K562 (cell line): ENCODE results near the gene MLKL. TPM values are rescaled to one million over a fixed set of nuclear protein-coding genes. Genes with fewer than 3 reads are reported as not detected.

ENCODE experiments used
- ATAC-seq: fragments of 200-7000 bp; cut with Tn5 transposase; 3 replicates; pipeline ENCODE4 v1.9.1; 2020; ENCODE audit warnings: moderate library complexity
- BruUV-seq: library from RNA; stranded (reverse); fragments of 400-500 nt; replicated peaks from 2 replicates; lab custom pipeline; 2021; lab: Mats Ljungman, UMichigan
- CTCF ChIA-PET: fragments of 300-600 bp; formaldehyde crosslinking; extraction: SDS; loops from one replicate; lab custom pipeline; 2021; ENCODE audit warnings: low intra/inter-chr PET ratio; lab: Yijun Ruan, JAX
- POLR2A ChIA-PET: fragments of 300-600, 350-650 bp; sonication (Branson Sonifier 250); formaldehyde crosslinking; extraction: SDS; loops from one replicate; lab custom pipeline; 2021; ENCODE audit warnings: antibody characterized with exemption, inconsistent platforms; lab: Yijun Ruan, JAX
- DNase-seq, 4 experiments: peaks; one replicate each; pipeline versions ENCODE4 v3.0.0 to v3.0.0-alpha.2; 2011 to 2018; ENCODE audit warnings: low spot score in 3 of 4, mixed read lengths in 3 of 4; ENCODE audit errors: extremely low read depth in 1 of 4
- FAIRE-seq: peaks from 2 replicates; lab custom pipeline; 2011; peaks lifted over from hg19 to GRCh38; lab: Jason Lieb, UNC
- H2AFZ ChIP-seq: 2 replicates; pipeline ENCODE4 v1.6.0; 2011; ENCODE audit warnings: low read depth, low read length, control low read depth, inconsistent platforms
- H3K27ac ChIP-seq: fragments of 200-600 bp; 3 replicates; pipeline ENCODE4 v1.8.0; 2011; ENCODE audit warnings: low read depth, mild to moderate bottlenecking, control low read depth, inconsistent platforms, low read length, moderate library complexity, mixed read lengths; ENCODE audit errors: extremely low read depth
- H3K27me3 ChIP-seq, 2 experiments: fragments of 300-600 bp in 1 of 2; 2 replicates in 1 of 2; 3 replicates in 1 of 2; pipeline versions ENCODE4 v1.6.0 to v1.8.0; 2011; ENCODE audit warnings: inconsistent platforms in 2 of 2, low read length in 2 of 2, mild to moderate bottlenecking in 1 of 2, mixed read lengths in 1 of 2, moderate library complexity in 1 of 2; ENCODE audit not compliant: control insufficient read depth in 2 of 2, insufficient read depth in 2 of 2
- H3K36me3 ChIP-seq: fragments of 300-600 bp; 3 replicates; pipeline ENCODE4 v1.8.0; 2011; ENCODE audit warnings: mild to moderate bottlenecking, low read length, inconsistent platforms; ENCODE audit not compliant: control insufficient read depth, insufficient read depth
- H3K4me1 ChIP-seq, 2 experiments: fragments of 200-600 bp in 1 of 2; replicated peaks in 1 of 2; 2 replicates in 1 of 2; 3 replicates in 1 of 2; pipeline versions ENCODE4 v1.5.1 to v1.8.0; 2011; ENCODE audit warnings: inconsistent platforms in 2 of 2, low read length in 2 of 2, mild to moderate bottlenecking in 1 of 2, mixed read lengths in 1 of 2, moderate library complexity in 1 of 2; ENCODE audit not compliant: control insufficient read depth in 2 of 2, insufficient read depth in 2 of 2
- H3K4me2 ChIP-seq: 2 replicates; pipeline ENCODE4 v1.6.1; 2011; ENCODE audit warnings: low read length, control low read depth, inconsistent platforms, mixed read lengths; ENCODE audit not compliant: insufficient read depth
- H3K4me3 ChIP-seq: fragments of 200-600 bp; sonication (generic), shearing (Covaris generic); 2 replicates; pipeline ENCODE4 v1.5.1; 2016; ENCODE audit warnings: control low read depth, inconsistent platforms
- H3K79me2 ChIP-seq: fragments of 200-600 bp; 3 replicates; pipeline ENCODE4 v1.8.0; 2011; ENCODE audit warnings: low read length, inconsistent platforms; ENCODE audit not compliant: control insufficient read depth, insufficient read depth
- H3K9ac ChIP-seq, 2 experiments: 2 replicates each; pipeline versions ENCODE4 v1.6.0 to v1.6.1; 2011; ENCODE audit warnings: low read depth in 2 of 2, low read length in 2 of 2, control low read depth in 1 of 2, inconsistent platforms in 1 of 2, mild to moderate bottlenecking in 1 of 2, mixed read lengths in 1 of 2; ENCODE audit not compliant: insufficient read depth in 1 of 2
- H3K9me1 ChIP-seq: one replicate; pipeline ENCODE4 v1.6.0; 2011; ENCODE audit warnings: inconsistent platforms, mild to moderate bottlenecking, low read length, moderate library complexity; ENCODE audit not compliant: control insufficient read depth, insufficient read depth
- H3K9me3 ChIP-seq: replicated peaks from 2 replicates; pipeline ENCODE4 v1.5.1; 2011; ENCODE audit warnings: low read depth, low read length, inconsistent platforms; ENCODE audit not compliant: control insufficient read depth, insufficient read depth
- H4K20me1 ChIP-seq: replicated peaks from 2 replicates; pipeline ENCODE4 v1.6.1; 2011; ENCODE audit warnings: low read length, inconsistent platforms, mixed read lengths; ENCODE audit not compliant: control insufficient read depth, insufficient read depth
- BRD4 ChIP-seq: fragments of 200-600 bp; sonication (generic); IDR thresholded peaks from 2 replicates; pipeline ENCODE4 v1.6.1; 2017; ENCODE audit warnings: inconsistent platforms
- CBX3 ChIP-seq, 2 experiments: IDR thresholded peaks; 1 replicate in 1 of 2; 2 replicates in 1 of 2; pipeline ENCODE4 v1.6.1; 2012; ENCODE audit warnings: inconsistent platforms in 2 of 2, low read length in 2 of 2, borderline replicate concordance in 1 of 2, control low read depth in 1 of 2
- CREM ChIP-seq: IDR thresholded peaks from 2 replicates; pipeline ENCODE4 v1.6.1; 2014; ENCODE audit warnings: antibody characterized with exemption, low read depth
- DNMT1 ChIP-seq: fragments of 450-650 bp; IDR thresholded peaks from 2 replicates; pipeline ENCODE4 v1.6.1; 2016; ENCODE audit warnings: antibody characterized with exemption, mild to moderate bottlenecking
- EHMT2 ChIP-seq: fragments of 450-650 bp; IDR thresholded peaks from 2 replicates; pipeline ENCODE4 v1.6.1; 2018; ENCODE audit warnings: antibody characterized with exemption
- GABPA ChIP-seq: fragments of 200-800 bp; sonication (Bioruptor generic); conservative IDR thresholded peaks from 2 replicates; pipeline ENCODE4 v1.6.1; 2016; ENCODE audit warnings: low read depth, missing genetic modification characterization, missing compliant biosample characterization
- ID3 ChIP-seq, 2 experiments: fragments of 250-450 bp in 1 of 2; fragments of 450-650 bp in 1 of 2; sonication (Bioruptor Pico) in 1 of 2; IDR thresholded peaks; 2 replicates each; pipeline versions ENCODE4 v1.6.1 to v1.8.0; 2016 to 2021; ENCODE audit warnings: mild to moderate bottlenecking in 2 of 2, moderate library complexity in 2 of 2, missing compliant biosample characterization in 1 of 2, missing genetic modification characterization in 1 of 2
- NFE2L1 ChIP-seq: fragments of 450-650 bp; IDR thresholded peaks from 2 replicates; pipeline ENCODE4 v1.6.1; 2016; ENCODE audit warnings: missing genetic modification characterization, low read depth, mild to moderate bottlenecking, missing compliant biosample characterization, moderate library complexity, borderline replicate concordance
- PCBP2 ChIP-seq: fragments of 200-400 bp; formaldehyde crosslinking; IDR thresholded peaks from 2 replicates; pipeline ENCODE4 v1.6.1; 2018; ENCODE audit warnings: low read length, low read depth, mild to moderate bottlenecking, moderate library complexity; ENCODE audit not compliant: poor library complexity, severe bottlenecking
- PHF21A ChIP-seq: fragments of 450-650 bp; IDR thresholded peaks from 2 replicates; pipeline ENCODE4 v1.6.1; 2017; ENCODE audit warnings: low read depth, borderline replicate concordance
- POLR2A ChIP-seq: fragments of 450-650 bp; conservative IDR thresholded peaks from 2 replicates; pipeline ENCODE4 v1.6.1; 2016
- TCF7 ChIP-seq: sonication (generic); IDR thresholded peaks from 2 replicates; pipeline ENCODE4 v1.6.1; 2016; ENCODE audit warnings: antibody characterized with exemption, borderline replicate concordance
- WHSC1 ChIP-seq: IDR thresholded peaks from one replicate; pipeline ENCODE4 v1.6.1; 2012; ENCODE audit warnings: low read length, control low read depth, inconsistent platforms
- WGBS: fragments of 100-300 bp; shearing (Covaris generic); methylation state at CpG from one replicate; pipeline ENCODE4 v1.1.6; 2016; ENCODE audit warnings: low coverage, mixed read lengths; ENCODE audit not compliant: insufficient coverage; ENCODE audit errors: missing lambda C conversion rate; 5-methylcytosine and 5-hydroxymethylcytosine counted together
- in situ Hi-C: fragments of 300-500 bp; cut with MboI; formaldehyde crosslinking; loops from 4 replicates; pipeline ENCODE4 v1.15.0; 2018; ENCODE audit warnings: inconsistent platforms, mixed read lengths
- intact Hi-C: fragments of 100-400 bp; cut with micrococcal nuclease; formaldehyde crosslinking; loops from 2 replicates; pipeline ENCODE4 v1.14.2; 2022
- polyA plus RNA-seq, 8 experiments: library from polyadenylated mRNA; depleted of rRNA in 4 of 8; stranded (reverse) in 5 of 8; unstranded in 3 of 8; fragments of >200 nt; fragmentation: Nextera tagmentation in 2 of 8; fragmentation: Illumina TruSeq in 1 of 8; extraction: Ambion mirVana in 2 of 8; extraction: Trizol in 1 of 8; gene quantifications; 2 replicates each; pipeline versions ENCODE4 v1.2.1 to v1.2.3, GENCODE V29; 2011 to 2014; ENCODE audit warnings: inconsistent platforms in 1 of 8, missing spikeins in 1 of 8
- total RNA-seq, 7 experiments: library from RNA; depleted of rRNA in 6 of 7; stranded (reverse); fragments of >200 nt in 6 of 7; fragmentation: Illumina TruSeq in 2 of 7; extraction: Trizol in 2 of 7; gene quantifications; 2 replicates each; pipeline versions ENCODE4 v1.2.1 to v1.2.3, GENCODE V29; 2011 to 2021; ENCODE audit warnings: low replicate concordance in 1 of 7
- TF ChIP-seq, protein P1 (sequence below): fragments of 450-650 bp; formaldehyde crosslinking; conservative IDR thresholded peaks from 2 replicates; pipeline ENCODE4 v1.4.0; 2022; ENCODE audit warnings: mild to moderate bottlenecking, missing genetic modification characterization

MLKL gene
- total and polyA plus RNA-seq, 9 of the 15 experiments (the other 6 are each of a cell fraction or from before 2014, with no cell fraction given) = 1.6 to 6.1 (median 4.8) TPM

- no peak overlapping the region for H3K9ac ChIP-seq
- peaks cover 96% of the 10 kb centered on the region for H3K36me3 ChIP-seq
- ChIA-PET CTCF (no interaction called here), POLR2A (interaction anchor here (0.6 to 1.5 kb wide), 5 partner anchors 14 to 321 kb away, joined by 3 read pairs; no protein-coding TSS in a partner anchor)
- no peak overlapping the region for H2AFZ ChIP-seq
- H3K9me1 ChIP-seq = peaks cover 2% of the 10 kb centered on the region
- H3K9me3 ChIP-seq = no peaks in the 10 kb centered on the region
- no peak overlapping the region for H3K4me2 ChIP-seq
- H3K27me3 ChIP-seq = no peaks in the 10 kb centered on the region
- no peak overlapping the region for H3K4me3 ChIP-seq
- 0 out of 2 replicates have a peak, but pooled peaks cover 7% of the 10 kb centered on the region for H4K20me1 ChIP-seq
- ATAC-seq = no peak
- TF ChIP-seq BRD4 (no peak), WHSC1 (no peak), CREM (no peak), PCBP2 (no peak)
- WGBS = 91% methylated on average over 13 of the region's 14 CpGs
- no TSS peak for BruUV-seq
- in situ Hi-C loops (no loop called here), intact Hi-C loops (no loop called here)
- no peaks in the 10 kb centered on the region for H3K4me1 ChIP-seq
- FAIRE-seq = no peak
- no peak overlapping the region for H3K27ac ChIP-seq
- DNase-seq = no peak
- H3K79me2 ChIP-seq = no peaks in the 10 kb centered on the region
Measured at GRCh38 chr16:74625500-74626350, 74.9 kb downstream of the MLKL start.

DNA sequence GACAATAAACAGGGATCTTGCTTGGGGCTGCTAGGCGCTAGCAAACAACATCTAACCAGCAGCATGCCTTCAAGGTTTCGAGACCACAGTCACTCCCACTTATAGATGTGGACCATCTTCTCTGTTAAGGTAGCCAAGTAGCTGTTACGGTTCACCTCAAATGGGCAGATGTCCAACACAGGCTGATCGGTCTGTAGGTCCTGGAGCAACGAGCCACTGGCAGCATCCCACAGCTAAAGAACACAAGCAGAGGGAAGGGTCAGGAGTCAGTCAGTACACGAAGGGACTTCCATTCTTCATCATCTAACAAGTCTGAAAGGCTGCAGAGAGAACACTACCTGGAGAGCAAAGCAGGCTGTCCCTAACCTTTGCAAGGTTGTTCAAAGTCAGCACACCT lies 76.8 kb downstream of the MLKL start:
- no peak overlapping the region for H3K9ac ChIP-seq
- DNase-seq = no peak
- no peaks in the 10 kb centered on the region for H3K9me1 ChIP-seq
- ChIA-PET POLR2A (interaction anchor here (0.9 kb wide), 1 partner anchor 17 kb away, joined by 3 read pairs; the partner anchor contains the start of gene GLG1), CTCF (interaction anchor here (1.3 kb wide), 1 partner anchor 315 kb away, joined by 8 read pairs; no protein-coding TSS in a partner anchor)
- no peak overlapping the region for H3K4me3 ChIP-seq
- intact Hi-C loops = loop anchor here (5.0 kb wide), 1 partner anchor 312 kb away; no protein-coding TSS in a partner anchor
- 0 out of 2 replicates have a peak, but pooled peaks cover 7% of the 10 kb centered on the region for H4K20me1 ChIP-seq
- H3K27ac ChIP-seq = no peak overlapping the region
- WGBS = 84% methylated on average over 6 of the region's 6 CpGs
- in situ Hi-C loops = no loop called here
- H3K4me2 ChIP-seq = no peak overlapping the region
- H3K27me3 ChIP-seq = no peaks in the 10 kb centered on the region
- H3K79me2 ChIP-seq = no peaks in the 10 kb centered on the region
- no peak overlapping the region for H2AFZ ChIP-seq
- H3K36me3 ChIP-seq = peaks cover 88% of the 10 kb centered on the region
- no TSS peak for BruUV-seq
- no peaks in the 10 kb centered on the region for H3K9me3 ChIP-seq
- no peaks in the 10 kb centered on the region for H3K4me1 ChIP-seq
- no peak for FAIRE-seq
- no peak for ATAC-seq
- TF ChIP-seq POLR2A = no peak
- no peak for TF ChIP-seq NFE2L1 (tag)
- TF ChIP-seq, protein P1, sequence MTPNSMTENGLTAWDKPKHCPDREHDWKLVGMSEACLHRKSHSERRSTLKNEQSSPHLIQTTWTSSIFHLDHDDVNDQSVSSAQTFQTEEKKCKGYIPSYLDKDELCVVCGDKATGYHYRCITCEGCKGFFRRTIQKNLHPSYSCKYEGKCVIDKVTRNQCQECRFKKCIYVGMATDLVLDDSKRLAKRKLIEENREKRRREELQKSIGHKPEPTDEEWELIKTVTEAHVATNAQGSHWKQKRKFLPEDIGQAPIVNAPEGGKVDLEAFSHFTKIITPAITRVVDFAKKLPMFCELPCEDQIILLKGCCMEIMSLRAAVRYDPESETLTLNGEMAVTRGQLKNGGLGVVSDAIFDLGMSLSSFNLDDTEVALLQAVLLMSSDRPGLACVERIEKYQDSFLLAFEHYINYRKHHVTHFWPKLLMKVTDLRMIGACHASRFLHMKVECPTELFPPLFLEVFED (CRISPR knock-in tag) = no peak
- TF ChIP-seq CBX3 (IDR thresholded peaks at IDR 0.05; ENCODE audit: borderline replicate concordance in 1 of 2, low read length in 2 of 2) = no peak
- no peak for TF ChIP-seq PHF21A
- TF ChIP-seq DNMT1 = no peak
- TF ChIP-seq ID3 (CRISPR knock-in tag; IDR thresholded peaks at IDR 0.05) = no peak
- TF ChIP-seq ID3 (tag; IDR thresholded peaks at IDR 0.05) = no peak
- no peak for TF ChIP-seq GABPA (tag)
- no peak for TF ChIP-seq TCF7
- no peak for TF ChIP-seq EHMT2
